ENCODE data around the gene RBM7. TPM values are rescaled to one million over a fixed set of nuclear protein-coding genes. Genes with fewer than 3 reads are reported as not detected.

The RBM7 gene
- polyA plus RNA-seq, 1 donor from 2014 or later = 36.2 TPM

GRCh38 chr11:114441921-114442320, 41.5 kb downstream of the RBM7 start:
- TF ChIP-seq SMC3 (conservative IDR thresholded peaks at IDR 0.05; ENCODE audit: poor library complexity) (no peak), CTCF (IDR thresholded peaks at IDR 0.05; ENCODE audit: poor library complexity, severe bottlenecking) (no peak), REST (IDR thresholded peaks at IDR 0.05; ENCODE audit: borderline replicate concordance) (no peak), MXI1 (conservative IDR thresholded peaks at IDR 0.05; ENCODE audit: poor library complexity, severe bottlenecking) (no peak), EP300 (conservative IDR thresholded peaks at IDR 0.05; ENCODE audit: poor library complexity, severe bottlenecking) (no peak), RAD21 (conservative IDR thresholded peaks at IDR 0.05) (no peak), TAF1 (IDR thresholded peaks at IDR 0.05; ENCODE audit: low read depth) (no peak), POLR2AphosphoS5 (IDR thresholded peaks at IDR 0.05) (no peak), EZH2 (IDR thresholded peaks at IDR 0.05; ENCODE audit: borderline replicate concordance, insufficient read depth, low read length, poor library complexity, severe bottlenecking) (no peak)
- no peaks in the 10 kb centered on the region for H3K9me2 ChIP-seq (ENCODE audit: insufficient read depth, low read length)
- no peak overlapping the region for H3K4me2 ChIP-seq (ENCODE audit: low read length)
- H3K27ac ChIP-seq (ENCODE audit: low read length) = no peak overlapping the region
- H3K36me3 ChIP-seq (ENCODE audit: insufficient read depth, low read length) = no peaks in the 10 kb centered on the region
- H3K79me2 ChIP-seq (replicated peaks; ENCODE audit: insufficient read depth, low read length) = peaks cover 4% of the 10 kb centered on the region
- no peaks in the 10 kb centered on the region for H3K27me3 ChIP-seq (ENCODE audit: insufficient read depth, low read depth, low read length)
- H2AFZ ChIP-seq (ENCODE audit: low read depth, low read length) = no peak overlapping the region
- H4K20me1 ChIP-seq (ENCODE audit: insufficient read depth) = no peaks in the 10 kb centered on the region
- no peaks in the 10 kb centered on the region for H3F3A ChIP-seq (ENCODE audit: insufficient read depth, low read length, poor library complexity, severe bottlenecking)
- H3K4me3 ChIP-seq (ENCODE audit: low read length) = no peak overlapping the region
- no peaks in the 10 kb centered on the region for H3K9me3 ChIP-seq (ENCODE audit: low read length)
- H3K9ac ChIP-seq (ENCODE audit: low read length) = no peak overlapping the region

GRCh38 chr11:114442536-114442935, 42.1 kb downstream of the RBM7 start:
- Histone ChIP-seq H3K4me3 (ENCODE audit: low read length) (no peak overlapping the region), H3K9me3 (ENCODE audit: low read length) (no peaks in the 10 kb centered on the region), H3K4me2 (ENCODE audit: low read length) (no peak overlapping the region), H3K9ac (ENCODE audit: low read length) (no peak overlapping the region), H3K9me2 (ENCODE audit: insufficient read depth, low read length) (no peaks in the 10 kb centered on the region), H3K36me3 (ENCODE audit: insufficient read depth, low read length) (no peaks in the 10 kb centered on the region), H3F3A (ENCODE audit: insufficient read depth, low read length, poor library complexity, severe bottlenecking) (no peaks in the 10 kb centered on the region), H3K27ac (ENCODE audit: low read length) (no peak overlapping the region), H3K79me2 (replicated peaks; ENCODE audit: insufficient read depth, low read length) (peaks cover 4% of the 10 kb centered on the region), H3K27me3 (ENCODE audit: insufficient read depth, low read depth, low read length) (no peaks in the 10 kb centered on the region), H2AFZ (ENCODE audit: low read depth, low read length) (no peak overlapping the region), H4K20me1 (ENCODE audit: insufficient read depth) (no peaks in the 10 kb centered on the region)
- no peak for TF ChIP-seq TAF1 (IDR thresholded peaks at IDR 0.05; ENCODE audit: low read depth)
- no peak for TF ChIP-seq MXI1 (conservative IDR thresholded peaks at IDR 0.05; ENCODE audit: poor library complexity, severe bottlenecking)
- TF ChIP-seq CTCF (IDR thresholded peaks at IDR 0.05; ENCODE audit: poor library complexity, severe bottlenecking) = no peak
- TF ChIP-seq RAD21 (conservative IDR thresholded peaks at IDR 0.05) = no peak
- TF ChIP-seq POLR2AphosphoS5 (IDR thresholded peaks at IDR 0.05) = no peak
- no peak for TF ChIP-seq EZH2 (IDR thresholded peaks at IDR 0.05; ENCODE audit: borderline replicate concordance, insufficient read depth, low read length, poor library complexity, severe bottlenecking)
- TF ChIP-seq SMC3 (conservative IDR thresholded peaks at IDR 0.05; ENCODE audit: poor library complexity) = no peak
- TF ChIP-seq REST (IDR thresholded peaks at IDR 0.05; ENCODE audit: borderline replicate concordance) = no peak
- TF ChIP-seq EP300 (conservative IDR thresholded peaks at IDR 0.05; ENCODE audit: poor library complexity, severe bottlenecking) = no peak

Measured in neural cell (in vitro differentiated cells).